ENCODE measurements around the gene PLK3. TPM values are rescaled to one million over a fixed set of nuclear protein-coding genes. Genes with fewer than 3 reads are reported as not detected.

The PLK3 gene
- total and polyA plus RNA-seq, 9 of the 15 experiments (the other 6 are each of a cell fraction or from before 2014, with no cell fraction given), result 0.52 to 22.7 (median 11.0) TPM

DNA sequence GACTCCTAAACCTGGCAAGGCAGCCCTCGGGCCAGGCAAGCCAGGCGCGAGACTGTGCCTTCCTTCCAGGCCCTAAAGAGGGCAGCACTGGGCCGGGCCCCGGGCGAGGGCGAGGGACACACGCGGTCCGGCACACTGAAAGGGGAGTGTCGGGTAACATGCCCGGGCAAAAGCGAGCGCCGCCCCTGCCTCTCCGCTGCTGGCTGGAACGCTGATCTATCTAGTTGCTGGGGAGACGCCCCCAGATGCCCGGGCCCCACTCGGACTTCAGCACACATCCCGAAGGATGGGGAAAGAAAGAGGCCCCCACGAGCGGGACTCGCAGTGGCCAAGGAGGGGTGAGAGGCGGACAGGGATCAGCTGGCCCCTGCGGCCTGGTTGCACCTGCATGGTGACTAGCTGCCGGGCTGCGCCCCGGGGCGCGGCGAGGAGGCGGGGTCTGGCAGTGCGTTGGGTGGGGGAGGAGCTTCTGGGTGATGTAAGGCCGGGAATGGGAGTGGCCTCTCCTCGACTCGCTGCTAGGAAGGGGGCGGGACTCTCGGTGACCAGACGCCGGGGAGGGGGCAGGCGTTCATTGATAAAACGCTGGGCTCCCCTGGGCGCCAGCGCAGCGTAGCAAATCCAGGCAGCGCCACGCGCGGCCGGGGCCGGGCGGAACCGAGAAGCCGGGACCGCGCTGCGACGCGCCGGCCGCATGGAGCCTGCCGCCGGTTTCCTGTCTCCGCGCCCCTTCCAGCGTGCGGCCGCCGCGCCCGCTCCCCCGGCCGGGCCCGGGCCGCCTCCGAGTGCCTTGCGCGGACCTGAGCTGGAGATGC is at the start of gene PLK3 (continued):
- TF ChIP-seq TRIM24 (IDR thresholded peaks at IDR 0.05) (peak in 1 of 2 experiments; percentile 38; a peak in 1 of 4 replicates), CREB1 (IDR thresholded peaks at IDR 0.05) (peak; percentile 43), CREB1 (CRISPR knock-in tag; IDR thresholded peaks at IDR 0.05) (no peak), SREBF1 (IDR thresholded peaks at IDR 0.05; ENCODE audit: borderline replicate concordance, low read depth, low read length) (peak; percentile 35; the same call in 1 of the 2 replicates), ESRRA (IDR thresholded peaks at IDR 0.05; ENCODE audit: borderline replicate concordance, low read depth) (peak; percentile 63; the same call in 1 of the 2 replicates), SIRT6 (IDR thresholded peaks at IDR 0.05; ENCODE audit: low read depth, low read length) (no peak), NEUROD1 (IDR thresholded peaks at IDR 0.05; ENCODE audit: borderline replicate concordance, low read depth, low read length, partially characterized antibody) (no peak), CTBP1 (IDR thresholded peaks at IDR 0.05; ENCODE audit: borderline replicate concordance) (peak; percentile 97), RBBP5 (IDR thresholded peaks at IDR 0.05; ENCODE audit: borderline replicate concordance, insufficient read depth, low read length, poor library complexity, severe bottlenecking) (peak; percentile 43), ZNF551 (CRISPR knock-in tag; IDR thresholded peaks at IDR 0.05) (no peak), TBP (optimal IDR thresholded peaks at IDR 0.05; ENCODE audit: low read depth, low read length) (peak; percentile 96)
- TF ChIP-seq, protein P1, sequence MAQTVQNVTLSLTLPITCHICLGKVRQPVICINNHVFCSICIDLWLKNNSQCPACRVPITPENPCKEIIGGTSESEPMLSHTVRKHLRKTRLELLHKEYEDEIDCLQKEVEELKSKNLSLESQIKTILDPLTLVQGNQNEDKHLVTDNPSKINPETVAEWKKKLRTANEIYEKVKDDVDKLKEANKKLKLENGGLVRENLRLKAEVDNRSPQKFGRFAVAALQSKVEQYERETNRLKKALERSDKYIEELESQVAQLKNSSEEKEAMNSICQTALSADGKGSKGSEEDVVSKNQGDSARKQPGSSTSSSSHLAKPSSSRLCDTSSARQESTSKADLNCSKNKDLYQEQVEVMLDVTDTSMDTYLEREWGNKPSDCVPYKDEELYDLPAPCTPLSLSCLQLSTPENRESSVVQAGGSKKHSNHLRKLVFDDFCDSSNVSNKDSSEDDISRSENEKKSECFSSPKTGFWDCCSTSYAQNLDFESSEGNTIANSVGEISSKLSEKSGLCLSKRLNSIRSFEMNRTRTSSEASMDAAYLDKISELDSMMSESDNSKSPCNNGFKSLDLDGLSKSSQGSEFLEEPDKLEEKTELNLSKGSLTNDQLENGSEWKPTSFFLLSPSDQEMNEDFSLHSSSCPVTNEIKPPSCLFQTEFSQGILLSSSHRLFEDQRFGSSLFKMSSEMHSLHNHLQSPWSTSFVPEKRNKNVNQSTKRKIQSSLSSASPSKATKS (CRISPR knock-in tag; IDR thresholded peaks at IDR 0.05), result no peak
- TF ChIP-seq, protein P2, sequence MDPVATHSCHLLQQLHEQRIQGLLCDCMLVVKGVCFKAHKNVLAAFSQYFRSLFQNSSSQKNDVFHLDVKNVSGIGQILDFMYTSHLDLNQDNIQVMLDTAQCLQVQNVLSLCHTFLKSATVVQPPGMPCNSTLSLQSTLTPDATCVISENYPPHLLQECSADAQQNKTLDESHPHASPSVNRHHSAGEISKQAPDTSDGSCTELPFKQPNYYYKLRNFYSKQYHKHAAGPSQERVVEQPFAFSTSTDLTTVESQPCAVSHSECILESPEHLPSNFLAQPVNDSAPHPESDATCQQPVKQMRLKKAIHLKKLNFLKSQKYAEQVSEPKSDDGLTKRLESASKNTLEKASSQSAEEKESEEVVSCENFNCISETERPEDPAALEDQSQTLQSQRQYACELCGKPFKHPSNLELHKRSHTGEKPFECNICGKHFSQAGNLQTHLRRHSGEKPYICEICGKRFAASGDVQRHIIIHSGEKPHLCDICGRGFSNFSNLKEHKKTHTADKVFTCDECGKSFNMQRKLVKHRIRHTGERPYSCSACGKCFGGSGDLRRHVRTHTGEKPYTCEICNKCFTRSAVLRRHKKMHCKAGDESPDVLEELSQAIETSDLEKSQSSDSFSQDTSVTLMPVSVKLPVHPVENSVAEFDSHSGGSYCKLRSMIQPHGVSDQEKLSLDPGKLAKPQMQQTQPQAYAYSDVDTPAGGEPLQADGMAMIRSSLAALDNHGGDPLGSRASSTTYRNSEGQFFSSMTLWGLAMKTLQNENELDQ (CRISPR knock-in tag; IDR thresholded peaks at IDR 0.05; ENCODE audit: borderline replicate concordance), result no peak
- TF ChIP-seq, protein P3, sequence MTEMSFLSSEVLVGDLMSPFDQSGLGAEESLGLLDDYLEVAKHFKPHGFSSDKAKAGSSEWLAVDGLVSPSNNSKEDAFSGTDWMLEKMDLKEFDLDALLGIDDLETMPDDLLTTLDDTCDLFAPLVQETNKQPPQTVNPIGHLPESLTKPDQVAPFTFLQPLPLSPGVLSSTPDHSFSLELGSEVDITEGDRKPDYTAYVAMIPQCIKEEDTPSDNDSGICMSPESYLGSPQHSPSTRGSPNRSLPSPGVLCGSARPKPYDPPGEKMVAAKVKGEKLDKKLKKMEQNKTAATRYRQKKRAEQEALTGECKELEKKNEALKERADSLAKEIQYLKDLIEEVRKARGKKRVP (CRISPR knock-in tag; IDR thresholded peaks at IDR 0.05), result peak; percentile 63; the same call in 1 of the 2 replicates
- TF ChIP-seq, protein P4, sequence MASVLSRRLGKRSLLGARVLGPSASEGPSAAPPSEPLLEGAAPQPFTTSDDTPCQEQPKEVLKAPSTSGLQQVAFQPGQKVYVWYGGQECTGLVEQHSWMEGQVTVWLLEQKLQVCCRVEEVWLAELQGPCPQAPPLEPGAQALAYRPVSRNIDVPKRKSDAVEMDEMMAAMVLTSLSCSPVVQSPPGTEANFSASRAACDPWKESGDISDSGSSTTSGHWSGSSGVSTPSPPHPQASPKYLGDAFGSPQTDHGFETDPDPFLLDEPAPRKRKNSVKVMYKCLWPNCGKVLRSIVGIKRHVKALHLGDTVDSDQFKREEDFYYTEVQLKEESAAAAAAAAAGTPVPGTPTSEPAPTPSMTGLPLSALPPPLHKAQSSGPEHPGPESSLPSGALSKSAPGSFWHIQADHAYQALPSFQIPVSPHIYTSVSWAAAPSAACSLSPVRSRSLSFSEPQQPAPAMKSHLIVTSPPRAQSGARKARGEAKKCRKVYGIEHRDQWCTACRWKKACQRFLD (CRISPR knock-in tag; IDR thresholded peaks at IDR 0.05), result peak; percentile 67; the same call in 1 of the 2 replicates
- TF ChIP-seq, protein P5, sequence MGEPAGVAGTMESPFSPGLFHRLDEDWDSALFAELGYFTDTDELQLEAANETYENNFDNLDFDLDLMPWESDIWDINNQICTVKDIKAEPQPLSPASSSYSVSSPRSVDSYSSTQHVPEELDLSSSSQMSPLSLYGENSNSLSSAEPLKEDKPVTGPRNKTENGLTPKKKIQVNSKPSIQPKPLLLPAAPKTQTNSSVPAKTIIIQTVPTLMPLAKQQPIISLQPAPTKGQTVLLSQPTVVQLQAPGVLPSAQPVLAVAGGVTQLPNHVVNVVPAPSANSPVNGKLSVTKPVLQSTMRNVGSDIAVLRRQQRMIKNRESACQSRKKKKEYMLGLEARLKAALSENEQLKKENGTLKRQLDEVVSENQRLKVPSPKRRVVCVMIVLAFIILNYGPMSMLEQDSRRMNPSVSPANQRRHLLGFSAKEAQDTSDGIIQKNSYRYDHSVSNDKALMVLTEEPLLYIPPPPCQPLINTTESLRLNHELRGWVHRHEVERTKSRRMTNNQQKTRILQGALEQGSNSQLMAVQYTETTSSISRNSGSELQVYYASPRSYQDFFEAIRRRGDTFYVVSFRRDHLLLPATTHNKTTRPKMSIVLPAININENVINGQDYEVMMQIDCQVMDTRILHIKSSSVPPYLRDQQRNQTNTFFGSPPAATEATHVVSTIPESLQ (CRISPR knock-in tag; IDR thresholded peaks at IDR 0.05), result 0 out of 2 replicates have a peak, but pooled peaks have one; percentile 31
